GM20000 (cell line): ENCODE results near the gene RFX4.

ENCODE experiments used
- DNase-seq: peaks from one replicate; pipeline ENCODE4 v3.0.0; 2012; ENCODE audit warnings: low spot score
- TF ChIP-seq, protein P1 (sequence below): IDR thresholded peaks from 2 replicates; pipeline ENCODE4 v1.5.1; 2012; ENCODE audit warnings: mild to moderate bottlenecking, control low read depth; ENCODE audit errors: extremely low read depth, missing control alignments

RFX4 gene

DNA sequence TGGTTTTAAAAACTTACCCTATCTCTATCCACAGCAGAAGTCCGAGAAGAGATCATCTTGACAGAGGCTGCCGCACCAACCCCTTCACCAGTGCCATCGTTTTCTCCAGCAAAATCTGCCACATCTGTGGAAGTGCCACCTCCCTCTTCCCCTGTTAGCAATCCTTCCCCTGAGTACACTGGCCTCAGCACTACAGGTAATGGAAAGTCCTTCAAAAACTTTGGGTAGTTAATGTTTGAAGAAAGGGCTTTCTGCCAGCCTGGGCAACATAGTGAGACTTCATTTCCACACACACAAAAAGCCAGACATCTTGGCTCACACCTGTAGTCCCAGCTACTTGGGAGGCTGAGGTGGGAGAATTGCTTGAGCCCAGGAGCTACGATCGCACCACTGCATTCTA lies 150.1 kb downstream of the RFX4 start:
- TF ChIP-seq, protein P1, sequence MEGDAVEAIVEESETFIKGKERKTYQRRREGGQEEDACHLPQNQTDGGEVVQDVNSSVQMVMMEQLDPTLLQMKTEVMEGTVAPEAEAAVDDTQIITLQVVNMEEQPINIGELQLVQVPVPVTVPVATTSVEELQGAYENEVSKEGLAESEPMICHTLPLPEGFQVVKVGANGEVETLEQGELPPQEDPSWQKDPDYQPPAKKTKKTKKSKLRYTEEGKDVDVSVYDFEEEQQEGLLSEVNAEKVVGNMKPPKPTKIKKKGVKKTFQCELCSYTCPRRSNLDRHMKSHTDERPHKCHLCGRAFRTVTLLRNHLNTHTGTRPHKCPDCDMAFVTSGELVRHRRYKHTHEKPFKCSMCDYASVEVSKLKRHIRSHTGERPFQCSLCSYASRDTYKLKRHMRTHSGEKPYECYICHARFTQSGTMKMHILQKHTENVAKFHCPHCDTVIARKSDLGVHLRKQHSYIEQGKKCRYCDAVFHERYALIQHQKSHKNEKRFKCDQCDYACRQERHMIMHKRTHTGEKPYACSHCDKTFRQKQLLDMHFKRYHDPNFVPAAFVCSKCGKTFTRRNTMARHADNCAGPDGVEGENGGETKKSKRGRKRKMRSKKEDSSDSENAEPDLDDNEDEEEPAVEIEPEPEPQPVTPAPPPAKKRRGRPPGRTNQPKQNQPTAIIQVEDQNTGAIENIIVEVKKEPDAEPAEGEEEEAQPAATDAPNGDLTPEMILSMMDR, result no peak
- no peak for DNase-seq

DNA sequence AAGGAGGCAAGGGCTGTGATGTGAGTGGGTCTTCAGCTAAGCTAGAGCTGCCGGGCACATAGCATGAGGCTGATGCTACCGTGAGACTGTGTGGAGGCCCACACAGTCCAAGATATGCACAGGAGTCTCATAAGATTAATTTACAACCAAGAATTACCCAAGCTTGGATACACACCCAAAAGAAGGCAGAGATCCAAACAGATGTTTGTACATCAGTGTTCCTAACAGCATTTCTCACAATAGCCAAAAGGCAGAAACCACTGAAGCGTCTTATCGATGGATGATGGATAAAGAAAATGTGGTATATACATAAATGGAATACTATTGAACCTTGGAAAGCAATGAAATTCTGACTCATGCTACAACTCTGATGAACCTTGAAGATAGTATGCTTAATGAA lies 150.9 kb downstream of the RFX4 start:
- TF ChIP-seq, protein P1, result no peak

DNA sequence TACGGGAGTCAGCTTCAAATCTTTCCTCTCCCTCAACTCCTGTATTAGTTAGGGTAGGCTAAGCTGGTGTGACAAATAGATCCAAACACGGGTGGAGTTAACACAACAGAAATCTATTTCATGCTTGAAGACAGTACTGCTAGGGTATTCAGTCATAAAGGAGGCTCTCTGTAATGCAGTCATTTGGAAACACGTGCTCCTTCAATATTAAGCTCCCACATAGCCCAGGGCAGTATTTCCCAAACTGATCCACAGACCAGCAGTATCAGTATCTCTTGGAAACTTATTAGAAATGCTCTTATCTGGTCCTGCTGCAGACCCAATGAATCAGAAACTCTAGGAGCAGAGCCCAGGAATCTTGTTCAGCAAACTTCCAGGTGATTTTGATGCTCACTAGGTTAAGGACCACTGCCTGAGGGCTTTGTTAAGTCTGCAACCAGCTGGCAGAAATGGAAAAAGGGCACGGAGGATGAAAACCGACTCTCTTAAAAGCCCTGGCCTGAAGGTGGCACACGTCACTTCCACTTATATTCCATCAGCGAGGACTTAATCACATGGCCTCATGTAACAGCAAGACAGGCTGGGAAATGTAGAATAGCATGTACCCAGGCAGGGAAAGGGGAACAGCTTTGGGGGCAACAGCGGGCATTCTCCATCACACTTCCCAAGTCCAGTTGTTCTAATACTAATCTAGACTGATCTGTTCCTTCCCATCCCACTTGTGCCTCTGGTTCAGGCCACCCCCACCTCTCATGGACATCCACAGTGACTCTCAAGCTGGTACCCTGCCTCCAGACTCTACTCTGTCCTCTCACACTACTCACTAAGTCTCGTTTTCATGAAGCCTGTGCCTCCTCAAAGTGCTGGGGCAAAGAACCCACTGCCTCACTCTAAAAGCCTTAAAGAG lies 153.5 kb downstream of the RFX4 start:
- TF ChIP-seq, protein P1, result no peak
- DNase-seq, result no peak

More for the DNA sequence above, 150.9 kb downstream of the RFX4 start:
- DNase-seq, result no peak

- no peak for DNase-seq
- TF ChIP-seq, protein P1, result no peak
These were observed 156.5 kb downstream of the RFX4 start for GRCh38 chr12:106739318-106739717.

DNA sequence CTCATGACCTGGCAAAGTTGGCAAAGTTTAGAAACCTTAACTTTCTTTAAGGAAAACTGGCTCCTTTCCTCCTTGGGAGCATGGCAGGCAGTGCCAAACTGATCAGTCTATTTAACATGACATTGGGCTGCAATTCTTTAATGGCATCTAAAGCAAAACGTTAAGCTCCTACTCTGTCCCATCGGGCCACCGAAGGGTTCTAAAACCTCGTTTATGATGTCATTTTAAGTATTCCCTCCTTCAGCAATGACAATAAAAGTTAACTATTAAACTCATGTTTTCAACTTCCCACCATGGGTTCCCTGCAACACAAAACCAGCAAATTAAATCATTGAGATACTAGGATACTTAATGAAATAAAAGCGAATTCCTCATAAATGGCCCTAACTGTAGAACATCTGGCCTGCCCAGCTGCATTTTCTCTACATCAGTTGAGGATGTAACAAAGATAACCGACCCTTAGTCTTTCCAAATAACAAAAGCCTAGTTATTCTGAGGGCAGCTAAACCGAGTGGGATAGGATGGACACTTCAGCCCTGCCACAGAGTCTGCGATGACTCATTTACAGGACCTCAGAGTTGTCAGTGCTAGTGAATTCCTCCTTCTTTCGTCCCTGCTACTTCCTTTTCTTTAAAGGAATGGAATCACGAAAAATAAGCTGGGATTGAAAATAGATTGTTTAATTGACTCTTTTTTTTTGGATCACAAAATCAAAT lies 157.2 kb downstream of the RFX4 start:
- no peak for DNase-seq

DNA sequence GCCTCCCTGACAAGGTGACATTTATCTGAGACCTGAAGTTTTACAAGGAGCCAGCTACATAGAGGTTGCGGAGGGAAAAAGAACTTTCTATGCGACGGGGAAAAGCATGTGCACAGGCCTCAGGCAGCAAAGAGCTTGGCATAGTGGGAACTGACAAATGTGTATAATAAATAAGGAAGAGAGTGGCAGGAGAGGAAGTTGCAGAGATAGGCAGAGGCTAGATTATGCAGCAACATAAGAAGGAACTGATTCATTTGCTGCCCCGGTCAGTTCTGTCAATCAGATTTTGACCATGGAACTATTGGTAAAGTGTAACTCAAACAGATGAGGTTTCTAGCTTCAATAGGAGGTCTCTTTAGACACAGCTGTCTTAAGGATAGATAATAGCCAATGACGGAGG lies 158.0 kb downstream of the RFX4 start:
- DNase-seq, result no peak
- TF ChIP-seq, protein P1, result no peak

More for the DNA sequence above, 157.2 kb downstream of the RFX4 start:
- TF ChIP-seq, protein P1, result no peak

- TF ChIP-seq, protein P1, result no peak
- no peak for DNase-seq
These were observed 158.4 kb downstream of the RFX4 start for GRCh38 chr12:106741247-106741646.
